K562 (cell line): Measurements from ENCODE around the gene FOSL1. TPM values are rescaled to one million over a fixed set of nuclear protein-coding genes. Genes with fewer than 3 reads are reported as not detected.

Experiments used
- BHLHE40 ChIP-seq: IDR thresholded peaks from 2 replicates; pipeline ENCODE4 v1.6.1; 2011; ENCODE audit warnings: low read length, improper control_type of control experiment
- DNMT1 ChIP-seq: fragments of 450-650 bp; IDR thresholded peaks from 2 replicates; pipeline ENCODE4 v1.6.1; 2016; ENCODE audit warnings: antibody characterized with exemption, mild to moderate bottlenecking
- EP400 ChIP-seq: fragments of 450-650 bp; IDR thresholded peaks from 2 replicates; pipeline ENCODE4 v1.6.1; 2017; ENCODE audit warnings: antibody characterized with exemption, mild to moderate bottlenecking, moderate library complexity
- ESRRB ChIP-seq: fragments of 250-450 bp; sonication (Bioruptor Pico); IDR thresholded peaks from 2 replicates; pipeline ENCODE4 v1.5.0; 2020; ENCODE audit warnings: mild to moderate bottlenecking, moderate library complexity, borderline replicate concordance
- FOXJ2 ChIP-seq: fragments of 200-800 bp; sonication (Bioruptor generic); IDR thresholded peaks from 2 replicates; pipeline ENCODE4 v1.6.1; 2016; ENCODE audit warnings: missing genetic modification characterization, missing compliant biosample characterization
- GABPB2 ChIP-seq: fragments of 250-450 bp; sonication (Bioruptor Pico); conservative IDR thresholded peaks from 2 replicates; pipeline ENCODE4 v1.5.1; 2021; ENCODE audit warnings: mild to moderate bottlenecking
- KAT2B ChIP-seq: IDR thresholded peaks from one replicate; pipeline ENCODE4 v1.6.1; 2012; ENCODE audit warnings: low read depth, mild to moderate bottlenecking, control low read depth, inconsistent platforms, low read length, moderate library complexity
- NFRKB ChIP-seq: fragments of 450-650 bp; IDR thresholded peaks from 2 replicates; pipeline ENCODE4 v1.6.1; 2016; ENCODE audit warnings: low read depth
- PTTG1 ChIP-seq: fragments of 450-650 bp; IDR thresholded peaks from 2 replicates; pipeline ENCODE4 v1.6.1; 2016; ENCODE audit warnings: low read depth, mild to moderate bottlenecking, missing genetic modification characterization, missing compliant biosample characterization
- RBBP5 ChIP-seq: fragments of 200-600 bp; sonication (generic); IDR thresholded peaks from 2 replicates; pipeline ENCODE4 v1.6.1; 2012; ENCODE audit warnings: borderline replicate concordance, mild to moderate bottlenecking, low read length, control low read depth, inconsistent platforms; ENCODE audit not compliant: insufficient read depth, poor library complexity, severe bottlenecking
- RBM14 ChIP-seq: fragments of 200-400 bp; formaldehyde crosslinking; IDR thresholded peaks from 2 replicates; pipeline ENCODE4 v1.6.1; 2018; ENCODE audit warnings: low read depth, mild to moderate bottlenecking, low read length, moderate library complexity, borderline replicate concordance; ENCODE audit not compliant: insufficient read depth
- SNRNP70 ChIP-seq: fragments of 200-400 bp; formaldehyde crosslinking; optimal IDR thresholded peaks from 2 replicates; pipeline ENCODE3; 2017; ENCODE audit warnings: low read depth, low read length
- SRSF3 ChIP-seq: fragments of 200-400 bp; formaldehyde crosslinking; IDR thresholded peaks from 2 replicates; pipeline ENCODE4 v1.6.1; 2016; ENCODE audit warnings: mild to moderate bottlenecking, low read length, moderate library complexity; ENCODE audit not compliant: insufficient read depth
- TAF9B ChIP-seq: fragments of 450-650 bp; IDR thresholded peaks from 2 replicates; pipeline ENCODE4 v1.6.1; 2018; ENCODE audit warnings: mild to moderate bottlenecking; ENCODE audit not compliant: partially characterized antibody
- TARDBP ChIP-seq: fragments of 450-650 bp; IDR thresholded peaks from 2 replicates; pipeline ENCODE4 v1.6.1; 2016
- ZKSCAN8 ChIP-seq: fragments of 200-800 bp; sonication (Bioruptor generic); IDR thresholded peaks from 2 replicates; pipeline ENCODE4 v1.6.1; 2016; ENCODE audit warnings: missing genetic modification characterization, missing compliant biosample characterization
- ZNF165 ChIP-seq: fragments of 250-450 bp; sonication (Bioruptor Pico); IDR thresholded peaks from 2 replicates; pipeline ENCODE4 v1.4.0; 2020; ENCODE audit warnings: borderline replicate concordance
- ZNF232 ChIP-seq: sonication (generic); formaldehyde crosslinking; IDR thresholded peaks from 2 replicates; pipeline ENCODE4 v1.8.0; 2022; ENCODE audit warnings: mild to moderate bottlenecking, missing genetic modification reagents
- ZNF57 ChIP-seq: fragments of 450-650 bp; formaldehyde crosslinking; IDR thresholded peaks from 2 replicates; pipeline ENCODE4 v1.4.0; 2020; ENCODE audit warnings: mild to moderate bottlenecking, moderate library complexity
- ZNF699 ChIP-seq: fragments of 250-450 bp; sonication (Bioruptor Pico); IDR thresholded peaks from 2 replicates; pipeline ENCODE4 v1.8.0; 2021; ENCODE audit warnings: mild to moderate bottlenecking, moderate library complexity; ENCODE audit not compliant: insufficient replicate concordance
- ZNF766 ChIP-seq: fragments of 200-800 bp; sonication (Bioruptor generic); conservative IDR thresholded peaks from 2 replicates; pipeline ENCODE4 v1.6.1; 2016; ENCODE audit warnings: missing genetic modification characterization, missing compliant biosample characterization
- polyA plus RNA-seq, 8 experiments: library from polyadenylated mRNA; depleted of rRNA in 4 of 8; stranded (reverse) in 5 of 8; unstranded in 3 of 8; fragments of >200 nt; fragmentation: Nextera tagmentation in 2 of 8; fragmentation: Illumina TruSeq in 1 of 8; extraction: Ambion mirVana in 2 of 8; extraction: Trizol in 1 of 8; gene quantifications; 2 replicates each; pipeline versions ENCODE4 v1.2.1 to v1.2.3, GENCODE V29; 2011 to 2014; ENCODE audit warnings: inconsistent platforms in 1 of 8, missing spikeins in 1 of 8
- total RNA-seq, 7 experiments: library from RNA; depleted of rRNA in 6 of 7; stranded (reverse); fragments of >200 nt in 6 of 7; fragmentation: Illumina TruSeq in 2 of 7; extraction: Trizol in 2 of 7; gene quantifications; 2 replicates each; pipeline versions ENCODE4 v1.2.1 to v1.2.3, GENCODE V29; 2011 to 2021; ENCODE audit warnings: low replicate concordance in 1 of 7
- TF ChIP-seq, protein P1 (sequence below): sonication (generic); formaldehyde crosslinking; IDR thresholded peaks from 2 replicates; pipeline ENCODE4 v1.8.1; 2023; ENCODE audit warnings: mild to moderate bottlenecking, missing genetic modification reagents, moderate library complexity
- TF ChIP-seq, protein P2 (sequence below): fragments of 450-650 bp; IDR thresholded peaks from 2 replicates; pipeline ENCODE4 v1.6.1; 2017; ENCODE audit warnings: antibody characterized with exemption, mild to moderate bottlenecking
- TF ChIP-seq, protein P3 (sequence below): sonication (generic); formaldehyde crosslinking; IDR thresholded peaks from 2 replicates; pipeline ENCODE4 v1.5.0; 2020; ENCODE audit warnings: missing genetic modification reagents

The FOSL1 gene
- total and polyA plus RNA-seq, 9 of the 15 experiments (the other 6 are each of a cell fraction or from before 2014, with no cell fraction given) = 3.5 to 39.6 (median 10.0) TPM

DNA sequence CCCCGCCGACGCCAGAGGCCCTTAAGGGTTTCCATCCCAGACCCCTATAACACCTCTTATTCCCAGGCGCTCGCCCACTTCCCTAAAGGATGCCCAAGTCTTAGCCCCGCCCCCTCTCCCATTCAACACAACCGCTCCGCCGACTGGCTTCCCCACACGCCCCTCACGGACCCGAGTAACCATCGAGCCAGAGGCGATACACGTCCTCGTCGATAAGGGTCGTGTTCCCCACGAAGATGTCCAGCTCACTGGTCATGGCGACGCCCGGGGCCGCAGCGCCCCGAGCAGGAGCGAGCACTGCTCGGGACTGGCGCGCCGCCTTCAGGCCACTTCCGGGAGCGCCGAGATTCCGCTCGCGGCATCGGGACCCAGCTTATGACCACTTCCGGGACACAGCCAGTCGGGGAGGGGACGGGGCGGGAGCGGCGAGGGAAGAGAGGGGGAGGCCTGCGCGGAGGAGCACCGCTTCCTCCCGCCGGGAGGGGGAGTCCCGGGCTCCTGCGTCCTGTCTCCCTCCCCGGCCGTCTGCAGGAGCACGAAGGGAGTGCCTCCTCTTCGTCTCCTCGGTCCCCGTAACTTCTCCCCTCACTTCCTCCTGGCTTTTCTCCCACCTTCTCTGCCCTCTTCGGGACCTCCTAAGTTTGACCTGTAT is 11.9 kb downstream of the FOSL1 start, which contains the start of gene FIBP (continued):
- TF ChIP-seq SNRNP70 = no peak
- TF ChIP-seq SRSF3 = no peak
- no peak for TF ChIP-seq ZNF165 (CRISPR knock-in tag)
- peak; percentile 85 for TF ChIP-seq RBBP5
- no peak for TF ChIP-seq RBM14
- TF ChIP-seq, protein P1, sequence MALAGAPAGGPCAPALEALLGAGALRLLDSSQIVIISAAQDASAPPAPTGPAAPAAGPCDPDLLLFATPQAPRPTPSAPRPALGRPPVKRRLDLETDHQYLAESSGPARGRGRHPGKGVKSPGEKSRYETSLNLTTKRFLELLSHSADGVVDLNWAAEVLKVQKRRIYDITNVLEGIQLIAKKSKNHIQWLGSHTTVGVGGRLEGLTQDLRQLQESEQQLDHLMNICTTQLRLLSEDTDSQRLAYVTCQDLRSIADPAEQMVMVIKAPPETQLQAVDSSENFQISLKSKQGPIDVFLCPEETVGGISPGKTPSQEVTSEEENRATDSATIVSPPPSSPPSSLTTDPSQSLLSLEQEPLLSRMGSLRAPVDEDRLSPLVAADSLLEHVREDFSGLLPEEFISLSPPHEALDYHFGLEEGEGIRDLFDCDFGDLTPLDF (CRISPR knock-in tag) = no peak
- TF ChIP-seq EP400 = peak; percentile 92
- TF ChIP-seq ZNF57 (CRISPR knock-in tag) = no peak
- peak; percentile 22; the same call in 1 of the 2 replicates for TF ChIP-seq BHLHE40
- no peak for TF ChIP-seq DNMT1
- no peak for TF ChIP-seq TAF9B
- no peak for TF ChIP-seq GABPB2 (CRISPR knock-in tag)
- no peak for TF ChIP-seq ZKSCAN8
- no peak for TF ChIP-seq ESRRB
- TF ChIP-seq, protein P2, sequence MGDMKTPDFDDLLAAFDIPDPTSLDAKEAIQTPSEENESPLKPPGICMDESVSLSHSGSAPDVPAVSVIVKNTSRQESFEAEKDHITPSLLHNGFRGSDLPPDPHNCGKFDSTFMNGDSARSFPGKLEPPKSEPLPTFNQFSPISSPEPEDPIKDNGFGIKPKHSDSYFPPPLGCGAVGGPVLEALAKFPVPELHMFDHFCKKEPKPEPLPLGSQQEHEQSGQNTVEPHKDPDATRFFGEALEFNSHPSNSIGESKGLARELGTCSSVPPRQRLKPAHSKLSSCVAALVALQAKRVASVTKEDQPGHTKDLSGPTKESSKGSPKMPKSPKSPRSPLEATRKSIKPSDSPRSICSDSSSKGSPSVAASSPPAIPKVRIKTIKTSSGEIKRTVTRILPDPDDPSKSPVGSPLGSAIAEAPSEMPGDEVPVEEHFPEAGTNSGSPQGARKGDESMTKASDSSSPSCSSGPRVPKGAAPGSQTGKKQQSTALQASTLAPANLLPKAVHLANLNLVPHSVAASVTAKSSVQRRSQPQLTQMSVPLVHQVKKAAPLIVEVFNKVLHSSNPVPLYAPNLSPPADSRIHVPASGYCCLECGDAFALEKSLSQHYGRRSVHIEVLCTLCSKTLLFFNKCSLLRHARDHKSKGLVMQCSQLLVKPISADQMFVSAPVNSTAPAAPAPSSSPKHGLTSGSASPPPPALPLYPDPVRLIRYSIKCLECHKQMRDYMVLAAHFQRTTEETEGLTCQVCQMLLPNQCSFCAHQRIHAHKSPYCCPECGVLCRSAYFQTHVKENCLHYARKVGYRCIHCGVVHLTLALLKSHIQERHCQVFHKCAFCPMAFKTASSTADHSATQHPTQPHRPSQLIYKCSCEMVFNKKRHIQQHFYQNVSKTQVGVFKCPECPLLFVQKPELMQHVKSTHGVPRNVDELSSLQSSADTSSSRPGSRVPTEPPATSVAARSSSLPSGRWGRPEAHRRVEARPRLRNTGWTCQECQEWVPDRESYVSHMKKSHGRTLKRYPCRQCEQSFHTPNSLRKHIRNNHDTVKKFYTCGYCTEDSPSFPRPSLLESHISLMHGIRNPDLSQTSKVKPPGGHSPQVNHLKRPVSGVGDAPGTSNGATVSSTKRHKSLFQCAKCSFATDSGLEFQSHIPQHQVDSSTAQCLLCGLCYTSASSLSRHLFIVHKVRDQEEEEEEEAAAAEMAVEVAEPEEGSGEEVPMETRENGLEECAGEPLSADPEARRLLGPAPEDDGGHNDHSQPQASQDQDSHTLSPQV = 0 out of 2 replicates have a peak, but pooled peaks have one; percentile 45
- no peak for TF ChIP-seq PTTG1 (tag)
- TF ChIP-seq, protein P3, sequence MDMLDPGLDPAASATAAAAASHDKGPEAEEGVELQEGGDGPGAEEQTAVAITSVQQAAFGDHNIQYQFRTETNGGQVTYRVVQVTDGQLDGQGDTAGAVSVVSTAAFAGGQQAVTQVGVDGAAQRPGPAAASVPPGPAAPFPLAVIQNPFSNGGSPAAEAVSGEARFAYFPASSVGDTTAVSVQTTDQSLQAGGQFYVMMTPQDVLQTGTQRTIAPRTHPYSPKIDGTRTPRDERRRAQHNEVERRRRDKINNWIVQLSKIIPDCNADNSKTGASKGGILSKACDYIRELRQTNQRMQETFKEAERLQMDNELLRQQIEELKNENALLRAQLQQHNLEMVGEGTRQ = no peak
- peak; percentile 43; the same call in 1 of the 2 replicates for TF ChIP-seq ZNF766
- TF ChIP-seq TARDBP = no peak
- peak; percentile 37 for TF ChIP-seq KAT2B
- TF ChIP-seq NFRKB = 0 out of 2 replicates have a peak, but pooled peaks have one; percentile 59
- no peak for TF ChIP-seq FOXJ2 (tag)
- no peak for TF ChIP-seq ZNF232 (CRISPR knock-in tag)
- no peak for TF ChIP-seq ZNF699 (CRISPR knock-in tag)
